ENCODE data around the gene CARMIL1.

The CARMIL1 gene

GRCh38 chr6:25242567-25242966 lies 36.6 kb upstream of the CARMIL1 start:
- TF ChIP-seq CTCF (IDR thresholded peaks at IDR 0.05), result no peak

GRCh38 chr6:25244865-25245264 lies 34.3 kb upstream of the CARMIL1 start:
- TF ChIP-seq CTCF (IDR thresholded peaks at IDR 0.05), result no peak

GRCh38 chr6:25248123-25248522 lies 31.1 kb upstream of the CARMIL1 start:
- TF ChIP-seq CTCF (IDR thresholded peaks at IDR 0.05), result no peak

- TF ChIP-seq CTCF (IDR thresholded peaks at IDR 0.05), result no peak
These were observed 30.0 kb upstream of the CARMIL1 start for GRCh38 chr6:25249133-25249532.

- TF ChIP-seq CTCF (IDR thresholded peaks at IDR 0.05), result no peak
These were observed 28.3 kb upstream of the CARMIL1 start for GRCh38 chr6:25250878-25251277.

- no peak for TF ChIP-seq CTCF (IDR thresholded peaks at IDR 0.05)
These were observed 27.7 kb upstream of the CARMIL1 start for GRCh38 chr6:25251426-25251825.

GRCh38 chr6:25253351-25253750 lies 25.8 kb upstream of the CARMIL1 start:
- no peak for TF ChIP-seq CTCF (IDR thresholded peaks at IDR 0.05)

GRCh38 chr6:25254671-25255070 lies 24.5 kb upstream of the CARMIL1 start:
- TF ChIP-seq CTCF (IDR thresholded peaks at IDR 0.05), result no peak
